ENCODE data around the gene SMTNL2.

DNA sequence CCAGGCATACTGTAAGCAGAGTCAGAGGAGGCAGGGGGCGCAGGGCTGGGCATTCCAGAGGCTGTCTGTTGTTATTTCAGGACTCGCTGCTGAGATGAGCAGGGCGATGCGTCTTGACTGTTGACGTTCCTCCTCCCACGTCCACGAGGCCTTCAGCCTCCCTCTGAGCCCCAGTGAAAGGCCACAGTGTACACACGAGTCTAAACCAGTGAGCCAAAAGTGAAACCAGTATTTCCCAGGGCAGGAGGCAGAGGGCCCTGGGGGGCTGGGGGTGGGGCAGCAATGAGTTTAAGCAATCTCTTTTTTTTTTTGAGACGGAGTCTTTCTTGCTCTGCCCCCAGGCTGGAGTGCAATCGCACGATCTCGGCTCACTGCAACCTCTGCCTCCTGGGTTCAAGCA is 21.5 kb downstream of the SMTNL2 start:
- TF ChIP-seq MAFK (IDR thresholded peaks at IDR 0.05; ENCODE audit: low read depth, low read length) (no peak), MXI1 (IDR thresholded peaks at IDR 0.05; ENCODE audit: borderline replicate concordance, low read depth, low read length) (no peak), CHD1 (IDR thresholded peaks at IDR 0.05; ENCODE audit: low read depth, low read length) (no peak), POLR2A (IDR thresholded peaks at IDR 0.05; ENCODE audit: low read depth, low read length) (no peak), RAD21 (IDR thresholded peaks at IDR 0.05; ENCODE audit: low read length) (no peak), MAZ (IDR thresholded peaks at IDR 0.05; ENCODE audit: borderline replicate concordance, low read depth, low read length) (no peak), SMC3 (IDR thresholded peaks at IDR 0.05; ENCODE audit: low read depth, low read length) (no peak), RFX5 (IDR thresholded peaks at IDR 0.05; ENCODE audit: low read depth, low read length) (no peak), CEBPB (IDR thresholded peaks at IDR 0.05; ENCODE audit: low read depth, low read length) (no peak), FOS (IDR thresholded peaks at IDR 0.05; ENCODE audit: low read depth, low read length) (no peak)
- TF ChIP-seq, protein P1, sequence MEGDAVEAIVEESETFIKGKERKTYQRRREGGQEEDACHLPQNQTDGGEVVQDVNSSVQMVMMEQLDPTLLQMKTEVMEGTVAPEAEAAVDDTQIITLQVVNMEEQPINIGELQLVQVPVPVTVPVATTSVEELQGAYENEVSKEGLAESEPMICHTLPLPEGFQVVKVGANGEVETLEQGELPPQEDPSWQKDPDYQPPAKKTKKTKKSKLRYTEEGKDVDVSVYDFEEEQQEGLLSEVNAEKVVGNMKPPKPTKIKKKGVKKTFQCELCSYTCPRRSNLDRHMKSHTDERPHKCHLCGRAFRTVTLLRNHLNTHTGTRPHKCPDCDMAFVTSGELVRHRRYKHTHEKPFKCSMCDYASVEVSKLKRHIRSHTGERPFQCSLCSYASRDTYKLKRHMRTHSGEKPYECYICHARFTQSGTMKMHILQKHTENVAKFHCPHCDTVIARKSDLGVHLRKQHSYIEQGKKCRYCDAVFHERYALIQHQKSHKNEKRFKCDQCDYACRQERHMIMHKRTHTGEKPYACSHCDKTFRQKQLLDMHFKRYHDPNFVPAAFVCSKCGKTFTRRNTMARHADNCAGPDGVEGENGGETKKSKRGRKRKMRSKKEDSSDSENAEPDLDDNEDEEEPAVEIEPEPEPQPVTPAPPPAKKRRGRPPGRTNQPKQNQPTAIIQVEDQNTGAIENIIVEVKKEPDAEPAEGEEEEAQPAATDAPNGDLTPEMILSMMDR (conservative IDR thresholded peaks at IDR 0.05; ENCODE audit: low read depth, low read length) = no peak
- TF ChIP-seq, protein P2, sequence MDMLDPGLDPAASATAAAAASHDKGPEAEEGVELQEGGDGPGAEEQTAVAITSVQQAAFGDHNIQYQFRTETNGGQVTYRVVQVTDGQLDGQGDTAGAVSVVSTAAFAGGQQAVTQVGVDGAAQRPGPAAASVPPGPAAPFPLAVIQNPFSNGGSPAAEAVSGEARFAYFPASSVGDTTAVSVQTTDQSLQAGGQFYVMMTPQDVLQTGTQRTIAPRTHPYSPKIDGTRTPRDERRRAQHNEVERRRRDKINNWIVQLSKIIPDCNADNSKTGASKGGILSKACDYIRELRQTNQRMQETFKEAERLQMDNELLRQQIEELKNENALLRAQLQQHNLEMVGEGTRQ (IDR thresholded peaks at IDR 0.05; ENCODE audit: low read depth, low read length) = no peak
- TF ChIP-seq, protein P3, sequence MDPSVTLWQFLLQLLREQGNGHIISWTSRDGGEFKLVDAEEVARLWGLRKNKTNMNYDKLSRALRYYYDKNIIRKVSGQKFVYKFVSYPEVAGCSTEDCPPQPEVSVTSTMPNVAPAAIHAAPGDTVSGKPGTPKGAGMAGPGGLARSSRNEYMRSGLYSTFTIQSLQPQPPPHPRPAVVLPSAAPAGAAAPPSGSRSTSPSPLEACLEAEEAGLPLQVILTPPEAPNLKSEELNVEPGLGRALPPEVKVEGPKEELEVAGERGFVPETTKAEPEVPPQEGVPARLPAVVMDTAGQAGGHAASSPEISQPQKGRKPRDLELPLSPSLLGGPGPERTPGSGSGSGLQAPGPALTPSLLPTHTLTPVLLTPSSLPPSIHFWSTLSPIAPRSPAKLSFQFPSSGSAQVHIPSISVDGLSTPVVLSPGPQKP (IDR thresholded peaks at IDR 0.05; ENCODE audit: borderline replicate concordance, low read depth, low read length) = no peak

Measured in IMR-90 (cell line).